ENCODE results near the gene HBA1.
"Not testable (repeated sequence)": the region's sequence is repeated elsewhere in the genome, so short reads cannot be mapped to it uniquely, and the experiment has no call there.

The HBA1 gene

GRCh38 chr16:173928-174769, 2.3 kb upstream of the HBA1 start:
- not testable (repeated sequence) for DNase-seq (ENCODE audit: low read depth in 2 of 3, low spot score in 2 of 3)

GRCh38 chr16:175011-175949, 1.2 kb upstream of the HBA1 start:
- DNase-seq (ENCODE audit: low read depth in 2 of 3, low spot score in 2 of 3) = no peak

- not testable (repeated sequence) for DNase-seq (ENCODE audit: low read depth in 2 of 3, low spot score in 2 of 3)
Measured at GRCh38 chr16:176006-176405, 474 bp upstream of the HBA1 start.

GRCh38 chr16:177394-177822, 928 bp downstream of the HBA1 start:
- no peak for DNase-seq (ENCODE audit: low read depth in 2 of 3, low spot score in 2 of 3)

- DNase-seq (ENCODE audit: low read depth in 2 of 3, low spot score in 2 of 3) = no peak
Measured at GRCh38 chr16:177981-178667, 1.6 kb downstream of the HBA1 start.

GRCh38 chr16:178668-179015, 2.2 kb downstream of the HBA1 start:
- no peak for DNase-seq (ENCODE audit: low read depth in 2 of 3, low spot score in 2 of 3)

GRCh38 chr16:179211-180092, 3.0 kb downstream of the HBA1 start:
- DNase-seq (ENCODE audit: low read depth in 2 of 3, low spot score in 2 of 3) = no peak

GRCh38 chr16:180101-180675, 3.7 kb downstream of the HBA1 start, which contains the start of gene HBQ1:
HBQ1 (plus strand) TSS chr16:180459; CDS start chr16:180487, 28 bp downstream.
- peak in 1 of 3 experiments; percentile 37 for DNase-seq (ENCODE audit: low read depth in 2 of 3, low spot score in 2 of 3)

GRCh38 chr16:180681-181564, 4.4 kb downstream of the HBA1 start:
- DNase-seq (ENCODE audit: low read depth in 2 of 3, low spot score in 2 of 3) = peak in 2 of 3 experiments; percentile 33 to 56

- peak in 2 of 3 experiments; percentile 84 to 94 for DNase-seq (ENCODE audit: low read depth in 2 of 3, low spot score in 2 of 3)
Measured at GRCh38 chr16:181565-182021, 5.1 kb downstream of the HBA1 start.

- no peak for DNase-seq (ENCODE audit: low read depth in 2 of 3, low spot score in 2 of 3)
Measured at GRCh38 chr16:183005-183404, 6.5 kb downstream of the HBA1 start.

- DNase-seq (ENCODE audit: low read depth in 2 of 3, low spot score in 2 of 3) = no peak
Measured at GRCh38 chr16:185213-185612, 8.7 kb downstream of the HBA1 start.

GRCh38 chr16:185691-186090, 9.2 kb downstream of the HBA1 start:
- no peak for DNase-seq (ENCODE audit: low read depth in 2 of 3, low spot score in 2 of 3)

- no peak for DNase-seq (ENCODE audit: low read depth in 2 of 3, low spot score in 2 of 3)
Measured at GRCh38 chr16:187330-187729, 10.8 kb downstream of the HBA1 start.

GRCh38 chr16:188674-189073, 12.2 kb downstream of the HBA1 start:
- DNase-seq (ENCODE audit: low read depth in 2 of 3, low spot score in 2 of 3) = no peak

- DNase-seq (ENCODE audit: low read depth in 2 of 3, low spot score in 2 of 3) = no peak
Measured at GRCh38 chr16:189604-190186, 13.2 kb downstream of the HBA1 start.

- no peak for DNase-seq (ENCODE audit: low read depth in 2 of 3, low spot score in 2 of 3)
Measured at GRCh38 chr16:191831-192230, 15.4 kb downstream of the HBA1 start.

GRCh38 chr16:192686-193085, 16.2 kb downstream of the HBA1 start:
- no peak for DNase-seq (ENCODE audit: low read depth in 2 of 3, low spot score in 2 of 3)
